ENCODE data around the gene RPP25L. TPM values are rescaled to one million over a fixed set of nuclear protein-coding genes. Genes with fewer than 3 reads are reported as not detected.

RPP25L gene
- total RNA-seq, 2 experiments from 2014 or later = 27.2 to 29.3 TPM

DNA sequence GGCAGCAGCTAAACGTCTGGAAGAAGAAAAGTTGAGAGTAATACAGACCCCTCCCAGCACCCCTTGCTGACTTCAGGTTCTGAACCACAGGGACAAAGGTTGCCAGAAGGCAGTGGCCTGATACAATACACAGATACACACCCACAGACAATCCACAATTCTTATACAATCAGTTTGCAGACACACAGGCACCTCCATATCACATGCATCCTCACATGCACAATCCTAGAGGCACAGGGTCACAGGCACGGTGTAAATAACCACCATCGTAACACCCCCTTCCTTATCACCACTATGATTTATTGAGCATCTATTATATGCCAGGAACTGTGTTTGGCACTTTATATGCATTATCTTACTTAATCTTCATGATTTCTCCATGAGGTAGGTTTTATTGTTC is 30.6 kb downstream of the RPP25L start:
- H3K27ac Mint-ChIP-seq = no peak overlapping the region
- no peak for ATAC-seq (ENCODE audit: low read depth)
- H3K27me3 Mint-ChIP-seq = peaks cover 67% of the 10 kb centered on the region
- POLR2A ChIA-PET = no interaction called here
- peaks cover 3% of the 10 kb centered on the region for H3K4me1 Mint-ChIP-seq
- no peaks in the 10 kb centered on the region for H3K9me3 Mint-ChIP-seq
- no peaks in the 10 kb centered on the region for H3K36me3 Mint-ChIP-seq
- H3K4me3 Mint-ChIP-seq = no peak overlapping the region
- DNase-seq = no peak

DNA sequence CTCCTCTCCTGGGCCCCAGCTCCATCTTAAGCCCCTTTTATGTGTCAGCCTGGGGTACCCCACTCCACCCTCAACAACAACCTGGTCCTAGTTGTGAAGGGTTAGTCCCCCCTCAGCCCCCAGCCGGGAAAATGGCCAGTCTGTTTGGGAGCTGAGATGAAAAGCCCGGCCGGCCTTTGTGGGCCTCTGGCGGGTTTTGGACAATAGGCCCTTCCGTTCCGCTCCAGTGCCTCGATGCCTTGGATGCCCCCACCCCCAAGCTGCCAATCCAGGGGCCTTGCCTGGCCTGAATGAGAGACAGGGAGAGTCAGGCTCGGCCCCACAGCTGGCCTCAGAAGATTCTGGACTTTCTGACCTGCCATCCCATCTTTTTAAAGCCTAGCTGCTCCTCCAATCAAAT is 31.5 kb downstream of the RPP25L start:
- H3K9me3 Mint-ChIP-seq = no peaks in the 10 kb centered on the region
- H3K27ac Mint-ChIP-seq = no peak overlapping the region
- H3K27me3 Mint-ChIP-seq = peaks cover 64% of the 10 kb centered on the region
- H3K4me1 Mint-ChIP-seq = peaks cover 3% of the 10 kb centered on the region
- ATAC-seq (ENCODE audit: low read depth) (no peak), DNase-seq (no peak)
- POLR2A ChIA-PET = no interaction called here
- H3K4me3 Mint-ChIP-seq = no peak overlapping the region
- H3K36me3 Mint-ChIP-seq = no peaks in the 10 kb centered on the region

DNA sequence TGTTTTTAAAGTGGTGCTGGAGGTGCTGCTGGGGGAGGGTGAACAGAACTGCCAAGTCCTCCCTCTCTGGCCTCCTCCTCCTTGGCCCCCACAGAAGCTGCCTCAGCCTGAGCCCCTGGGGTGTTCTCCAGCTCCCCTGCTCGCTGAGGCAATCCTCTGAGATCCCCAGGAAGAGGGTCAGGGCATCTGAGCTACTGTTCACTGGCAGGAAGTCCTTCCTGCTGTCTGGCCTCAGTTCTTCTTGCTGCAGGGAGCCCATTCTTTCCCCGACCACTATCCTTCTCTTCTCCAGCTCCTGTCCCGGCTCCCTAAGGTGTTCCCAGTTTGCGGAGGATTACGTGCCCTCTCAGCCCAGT is 32.1 kb downstream of the RPP25L start:
- Mint-ChIP-seq H3K27ac (no peak overlapping the region), H3K36me3 (no peaks in the 10 kb centered on the region), H3K4me3 (no peak overlapping the region), H3K9me3 (no peaks in the 10 kb centered on the region), H3K27me3 (peaks cover 61% of the 10 kb centered on the region), H3K4me1 (peaks cover 3% of the 10 kb centered on the region)
- POLR2A ChIA-PET = no interaction called here
- no peak for ATAC-seq (ENCODE audit: low read depth)
- no peak for DNase-seq

DNA sequence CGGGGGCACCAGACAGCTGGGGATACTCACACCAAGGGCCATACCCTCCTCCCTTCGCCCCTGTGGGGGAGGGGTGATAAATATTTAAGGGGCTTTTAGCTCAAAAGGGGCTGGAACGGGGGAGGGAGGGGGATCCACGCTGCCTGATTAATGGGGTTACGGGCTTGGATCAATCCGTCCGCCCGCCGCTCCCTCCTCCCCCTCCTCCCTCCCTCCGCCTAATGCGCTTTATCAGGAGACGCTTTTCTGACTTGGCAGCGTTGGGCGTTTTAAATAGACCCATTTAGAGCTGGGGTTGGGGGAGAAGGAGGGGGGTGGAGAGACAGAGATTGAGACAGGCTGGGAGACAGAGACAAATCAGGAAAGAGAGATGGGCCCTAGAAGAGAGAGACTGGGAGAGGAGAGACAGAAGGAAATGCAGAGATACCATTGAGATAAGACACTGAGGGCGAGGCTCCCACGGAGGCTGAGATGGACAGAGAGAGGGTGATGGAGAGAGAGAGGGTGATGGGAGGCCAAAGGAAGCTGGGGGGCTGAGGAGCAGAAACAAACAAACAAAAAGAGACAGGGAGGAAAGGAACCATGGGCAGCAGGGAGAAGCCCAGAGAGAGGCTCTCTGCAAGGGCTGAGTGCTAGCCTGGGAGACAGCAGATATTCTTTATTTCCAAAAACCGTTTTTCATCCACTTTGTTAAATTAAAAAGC is 32.6 kb downstream of the RPP25L start:
- Mint-ChIP-seq H3K4me1 (peaks cover 3% of the 10 kb centered on the region), H3K27ac (no peak overlapping the region), H3K36me3 (no peaks in the 10 kb centered on the region), H3K27me3 (peaks cover 57% of the 10 kb centered on the region), H3K4me3 (no peak overlapping the region), H3K9me3 (no peaks in the 10 kb centered on the region)
- ATAC-seq (ENCODE audit: low read depth) = no peak
- no peak for DNase-seq
- POLR2A ChIA-PET = no interaction called here

DNA sequence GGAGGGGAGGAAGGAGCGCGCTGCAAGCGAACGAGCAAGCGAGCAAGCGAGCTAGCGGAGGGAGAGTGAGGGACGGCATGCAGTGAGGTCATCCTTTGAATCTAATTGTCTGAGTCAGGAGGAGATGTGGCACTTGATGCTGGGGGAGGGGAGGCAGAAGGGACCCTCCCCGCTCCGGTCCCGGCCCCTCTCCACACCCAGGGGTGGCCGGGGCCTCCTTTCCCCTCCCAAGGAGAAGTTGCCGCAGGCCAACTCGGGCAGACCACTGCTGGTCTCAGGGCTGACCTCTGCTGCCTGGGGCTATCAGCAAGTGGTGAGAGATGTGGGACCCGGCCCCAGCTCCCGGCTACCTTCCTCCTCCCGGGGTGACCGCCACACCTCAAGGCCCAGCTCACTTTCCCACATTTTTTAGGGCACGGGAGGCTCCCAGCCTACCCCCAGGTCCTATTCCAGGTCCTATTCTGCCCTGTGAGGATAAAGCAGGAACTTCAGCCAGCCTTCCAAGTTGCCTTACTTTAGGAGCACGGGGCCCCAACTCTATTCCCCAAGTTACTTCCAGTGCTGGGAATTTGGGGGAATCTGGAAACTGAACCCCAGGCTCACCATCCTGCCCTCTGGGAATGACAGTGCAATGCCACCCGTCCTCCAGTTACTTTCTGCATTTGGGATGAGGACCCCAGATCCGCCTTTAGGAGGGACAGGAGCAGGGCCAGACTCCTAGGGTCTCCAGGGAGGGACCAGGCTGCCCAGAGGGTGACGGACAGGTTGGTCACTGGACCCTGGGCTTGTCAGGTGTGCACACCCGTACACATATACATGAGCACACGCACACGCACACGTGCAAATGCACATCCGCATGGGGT is 33.4 kb downstream of the RPP25L start:
- POLR2A ChIA-PET = no interaction called here
- no peak for ATAC-seq (ENCODE audit: low read depth)

DNA sequence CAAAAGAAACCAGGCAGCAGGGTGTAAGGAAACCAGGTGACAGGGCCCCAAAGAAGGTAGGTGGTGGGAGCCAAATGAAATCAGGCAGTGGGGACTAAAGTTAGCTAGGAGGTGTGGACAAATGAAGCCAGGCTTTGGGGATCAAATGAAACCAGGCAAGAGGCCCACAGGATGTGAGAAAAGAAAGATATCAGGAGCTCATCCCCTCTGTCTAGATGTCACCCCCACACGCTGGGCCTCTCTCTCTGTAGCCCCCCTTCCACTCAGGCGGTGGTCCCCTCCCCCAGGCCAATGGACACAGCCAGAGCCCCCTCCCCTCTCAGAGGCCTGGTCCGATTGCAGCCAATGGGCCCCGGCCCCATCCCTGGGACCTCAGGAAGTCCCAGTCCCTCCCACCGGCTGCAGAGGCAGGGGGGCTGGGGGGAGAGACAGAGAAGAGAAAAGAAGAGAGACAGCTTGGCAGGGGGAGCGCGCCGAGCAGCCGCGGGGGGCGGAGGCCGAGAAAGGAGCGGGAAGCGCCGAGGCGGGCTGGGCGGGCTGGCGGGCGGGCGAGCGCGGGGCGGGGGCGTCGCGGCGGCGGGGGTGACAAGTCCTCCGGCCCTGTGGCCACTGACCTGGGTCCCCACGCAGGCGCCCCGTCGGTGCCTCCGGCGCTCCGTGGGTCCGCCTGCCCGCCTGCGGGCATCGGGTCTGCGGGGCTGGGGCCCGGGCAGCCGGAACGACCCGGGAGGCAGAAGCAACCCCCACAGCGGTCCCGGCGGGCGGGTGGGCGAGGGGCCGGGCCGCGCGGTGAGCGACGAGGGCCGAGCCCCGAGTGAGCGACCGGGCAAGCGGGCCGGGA is 34.3 kb downstream of the RPP25L start:
- H3K36me3 Mint-ChIP-seq = no peaks in the 10 kb centered on the region
- H3K9me3 Mint-ChIP-seq = no peaks in the 10 kb centered on the region
- no peak overlapping the region for H3K27ac Mint-ChIP-seq
- H3K4me3 Mint-ChIP-seq = peak overlapping the region; percentile 59
- peaks cover 3% of the 10 kb centered on the region for H3K4me1 Mint-ChIP-seq
- POLR2A ChIA-PET = no interaction called here
- ATAC-seq (ENCODE audit: low read depth) (no peak), DNase-seq (no peak)
- H3K27me3 Mint-ChIP-seq = peaks cover 51% of the 10 kb centered on the region

More for the DNA sequence above, 33.4 kb downstream of the RPP25L start:
- no peaks in the 10 kb centered on the region for H3K9me3 Mint-ChIP-seq
- H3K27me3 Mint-ChIP-seq = peaks cover 51% of the 10 kb centered on the region
- peaks cover 3% of the 10 kb centered on the region for H3K4me1 Mint-ChIP-seq
- no peak for DNase-seq
- H3K4me3 Mint-ChIP-seq = no peak overlapping the region
- H3K36me3 Mint-ChIP-seq = no peaks in the 10 kb centered on the region
- no peak overlapping the region for H3K27ac Mint-ChIP-seq

DNA sequence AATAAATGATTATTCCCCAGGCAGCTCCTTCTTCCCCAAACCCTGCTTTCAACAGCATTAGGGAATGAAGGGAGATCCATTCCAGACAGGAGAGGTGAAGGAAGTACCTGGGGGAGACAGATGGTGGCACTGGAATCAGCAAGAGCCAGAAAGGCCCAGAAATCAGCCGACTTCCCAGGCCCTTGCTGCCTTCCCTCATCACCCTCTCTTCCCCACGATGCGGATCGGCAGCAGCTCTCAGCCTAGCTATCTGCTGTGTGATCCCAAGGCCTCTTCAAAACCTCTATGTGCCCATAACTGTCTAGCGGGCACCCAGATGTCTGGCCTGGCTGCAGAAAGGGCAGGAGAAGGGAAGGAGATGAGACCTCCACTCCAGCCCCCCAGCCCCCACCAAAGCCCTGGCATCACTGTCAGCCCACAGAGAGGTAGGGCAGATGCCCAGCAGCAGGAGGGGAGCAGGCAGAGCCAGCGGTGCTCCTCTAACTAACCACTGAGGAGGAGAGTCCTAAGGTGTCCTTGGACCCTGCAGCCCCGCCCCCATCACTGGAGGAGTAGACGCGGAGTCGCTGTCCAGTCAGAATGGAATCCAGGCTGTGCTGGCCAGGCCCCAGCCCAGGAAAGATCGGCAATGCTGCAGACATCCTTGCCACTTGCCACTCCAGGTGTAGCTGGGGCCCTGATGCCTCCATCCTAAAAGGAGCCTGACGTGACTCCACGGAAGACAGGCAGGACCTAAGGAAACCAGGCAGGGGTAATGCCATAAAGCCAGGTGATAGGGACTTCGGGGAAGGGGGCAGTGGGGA is 35.1 kb downstream of the RPP25L start:
- Mint-ChIP-seq H3K27ac (no peak overlapping the region), H3K4me1 (peaks cover 3% of the 10 kb centered on the region), H3K36me3 (no peaks in the 10 kb centered on the region), H3K9me3 (no peaks in the 10 kb centered on the region), H3K27me3 (peaks cover 49% of the 10 kb centered on the region), H3K4me3 (no peak overlapping the region)
- POLR2A ChIA-PET = no interaction called here
- ATAC-seq (ENCODE audit: low read depth) (no peak), DNase-seq (no peak)

DNA sequence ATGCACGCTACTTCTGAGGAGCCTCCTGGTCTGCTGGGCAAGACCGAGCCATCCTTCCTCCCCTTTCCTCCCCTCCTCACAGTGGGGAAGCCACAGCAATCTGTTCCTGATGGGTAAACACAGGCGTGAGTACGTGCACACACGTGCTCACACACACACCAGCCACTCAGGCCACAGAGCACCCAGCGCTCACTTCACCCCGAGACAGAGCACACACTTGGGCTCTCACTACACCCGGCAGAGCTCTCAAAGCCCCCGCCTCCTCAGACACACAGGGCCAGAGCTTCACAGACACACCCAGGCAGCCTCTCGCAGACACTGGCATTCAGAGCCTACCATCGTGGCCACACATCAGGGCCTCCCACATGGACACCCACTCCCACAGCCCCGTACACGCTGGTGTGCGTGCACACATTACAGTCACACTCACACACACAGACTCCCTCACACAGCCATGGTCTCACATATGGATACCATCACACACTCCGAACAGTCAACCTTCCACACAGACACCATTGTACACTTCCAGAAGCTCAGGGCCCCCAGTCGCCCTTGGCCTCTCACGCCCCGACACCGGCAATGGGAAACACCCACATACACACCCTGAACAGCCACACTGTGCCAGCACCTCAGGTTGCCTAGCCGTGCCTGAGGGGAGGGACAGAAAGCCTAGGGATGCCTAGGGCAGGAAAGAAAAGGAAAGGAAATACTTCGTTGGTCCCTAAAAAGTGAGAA is 35.9 kb downstream of the RPP25L start:
- ATAC-seq (ENCODE audit: low read depth) = no peak
- H3K36me3 Mint-ChIP-seq = no peaks in the 10 kb centered on the region
- H3K9me3 Mint-ChIP-seq = no peaks in the 10 kb centered on the region
- H3K27me3 Mint-ChIP-seq = peaks cover 46% of the 10 kb centered on the region
- no peak overlapping the region for H3K4me3 Mint-ChIP-seq
- POLR2A ChIA-PET = no interaction called here
- H3K4me1 Mint-ChIP-seq = peaks cover 3% of the 10 kb centered on the region
- no peak for DNase-seq
- no peak overlapping the region for H3K27ac Mint-ChIP-seq

DNA sequence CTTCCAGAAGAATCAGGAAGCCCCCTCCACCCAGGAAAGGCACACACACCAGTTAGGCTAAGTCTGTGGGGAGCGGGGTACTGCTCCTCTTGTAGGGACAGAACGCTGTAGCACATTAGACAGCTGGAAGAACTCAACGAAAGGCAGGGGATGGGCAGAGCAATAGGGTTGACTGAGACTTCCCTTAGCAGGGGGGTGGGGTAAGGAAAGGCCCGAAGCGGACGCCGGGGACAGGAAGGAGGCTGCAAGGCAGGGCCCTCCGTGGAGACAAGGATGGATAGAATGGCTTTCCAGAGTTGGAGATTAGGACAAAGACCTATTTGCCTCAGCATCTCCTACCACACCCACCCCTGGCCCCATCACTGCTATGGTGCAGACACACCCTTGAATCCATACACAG is 36.7 kb downstream of the RPP25L start:
- Mint-ChIP-seq H3K9me3 (no peaks in the 10 kb centered on the region), H3K27me3 (peaks cover 39% of the 10 kb centered on the region), H3K4me1 (peaks cover 3% of the 10 kb centered on the region), H3K27ac (no peak overlapping the region), H3K4me3 (no peak overlapping the region), H3K36me3 (no peaks in the 10 kb centered on the region)
- no peak for DNase-seq
- ATAC-seq (ENCODE audit: low read depth) = no peak
- POLR2A ChIA-PET = no interaction called here

DNA sequence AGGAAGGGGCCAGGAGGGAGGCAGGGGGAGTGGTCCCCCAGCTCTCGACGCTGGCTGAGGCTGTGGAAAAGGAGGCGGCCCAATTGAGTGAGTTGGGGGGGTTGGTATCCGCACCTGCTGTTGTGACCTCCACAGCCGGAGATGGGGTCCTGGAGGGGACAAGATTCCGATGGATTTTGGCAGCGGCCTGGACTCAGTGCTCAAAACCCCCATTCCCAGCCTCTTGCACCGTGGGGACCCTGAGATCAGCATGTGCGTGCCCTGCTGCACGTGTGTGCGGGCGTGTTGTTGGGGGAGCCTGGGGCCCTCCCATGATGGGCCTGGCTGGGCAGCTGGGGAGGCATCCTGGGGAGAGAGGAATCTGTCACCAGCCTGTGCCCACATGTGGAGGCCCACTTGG is 37.3 kb downstream of the RPP25L start:
- Mint-ChIP-seq H3K36me3 (no peaks in the 10 kb centered on the region), H3K4me1 (peaks cover 3% of the 10 kb centered on the region), H3K27ac (no peak overlapping the region), H3K9me3 (no peaks in the 10 kb centered on the region), H3K27me3 (peaks cover 37% of the 10 kb centered on the region), H3K4me3 (no peak overlapping the region)
- POLR2A ChIA-PET = no interaction called here
- ATAC-seq (ENCODE audit: low read depth) (no peak), DNase-seq (no peak)

DNA sequence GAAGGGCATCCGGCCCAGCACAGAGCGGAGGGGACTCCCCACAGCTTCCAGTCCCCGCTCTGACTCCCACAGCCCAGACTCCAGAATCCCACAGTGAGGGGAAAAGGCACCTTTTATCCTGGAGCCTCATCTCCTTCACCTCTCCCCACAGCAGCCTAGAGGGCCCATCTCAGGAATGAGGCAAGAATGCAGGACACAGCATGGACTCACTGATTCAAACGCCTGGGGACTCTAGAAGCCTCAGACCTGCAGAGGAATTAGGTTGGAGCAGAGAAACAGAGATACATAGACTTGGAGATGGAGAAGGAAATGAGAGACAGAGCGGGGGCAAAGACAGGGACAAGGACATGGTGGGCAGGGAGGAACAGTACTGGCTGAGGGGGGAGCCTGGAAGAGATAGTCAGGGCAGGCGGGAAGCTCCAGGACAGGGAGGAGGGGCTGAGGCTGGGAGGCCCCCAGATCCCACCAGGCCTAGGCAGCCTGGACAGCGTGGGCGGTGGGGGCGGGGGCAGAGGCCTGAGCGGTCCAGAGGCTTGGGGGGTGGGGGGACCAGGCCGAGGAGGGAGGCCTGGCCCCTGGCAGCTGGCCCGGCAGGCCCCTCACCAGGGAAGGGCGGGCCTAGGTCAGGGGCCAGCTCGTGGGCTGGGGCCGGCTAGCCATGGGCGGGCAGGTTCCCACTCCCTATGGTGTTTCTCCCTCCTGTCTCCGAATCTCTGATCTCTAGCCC is 38.1 kb downstream of the RPP25L start:
- POLR2A ChIA-PET = no interaction called here
- H3K9me3 Mint-ChIP-seq = no peaks in the 10 kb centered on the region
- no peak for DNase-seq
- no peaks in the 10 kb centered on the region for H3K36me3 Mint-ChIP-seq
- no peak overlapping the region for H3K4me3 Mint-ChIP-seq
- H3K27me3 Mint-ChIP-seq = peaks cover 30% of the 10 kb centered on the region
- H3K27ac Mint-ChIP-seq = no peak overlapping the region
- peaks cover 1% of the 10 kb centered on the region for H3K4me1 Mint-ChIP-seq
- ATAC-seq (ENCODE audit: low read depth) = no peak

DNA sequence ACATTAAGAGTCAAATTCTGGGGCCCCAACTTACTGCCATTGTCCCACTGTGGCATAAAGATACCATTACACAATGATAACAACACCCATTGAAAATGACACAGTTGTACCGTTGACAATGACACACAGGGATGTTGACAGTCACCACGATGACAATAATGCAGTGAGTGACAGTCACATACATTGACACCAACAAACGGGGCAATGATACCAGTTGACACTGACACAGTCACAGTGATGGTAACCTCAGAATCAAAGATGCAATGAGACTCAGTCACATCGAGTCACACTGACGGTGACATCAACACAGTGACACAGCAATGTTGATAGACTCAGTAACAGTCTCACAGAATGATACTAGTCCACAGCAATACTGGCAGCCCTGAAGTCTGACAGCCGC is 39.3 kb downstream of the RPP25L start:
- H3K4me3 Mint-ChIP-seq = no peak overlapping the region
- no peak for DNase-seq
- H3K27ac Mint-ChIP-seq = no peak overlapping the region
- no peak for ATAC-seq (ENCODE audit: low read depth)
- H3K36me3 Mint-ChIP-seq = no peaks in the 10 kb centered on the region
- peaks cover 28% of the 10 kb centered on the region for H3K27me3 Mint-ChIP-seq
- no peaks in the 10 kb centered on the region for H3K9me3 Mint-ChIP-seq
- H3K4me1 Mint-ChIP-seq = peaks cover 1% of the 10 kb centered on the region
- POLR2A ChIA-PET = no interaction called here

Measured in activated naive CD8-positive, alpha-beta T cell treated with anti-CD3 and anti-CD28 coated beads, Interleukin-2, amount 10 ng/mL, durations not matched to agents 7 days and 5 days (primary cell).